Neural cell (in vitro differentiated cells): ENCODE data around the gene IP6K3. TPM values are rescaled to one million over a fixed set of nuclear protein-coding genes. Genes with fewer than 3 reads are reported as not detected.

ENCODE experiments used
- H2AFZ ChIP-seq: fragments of 200-600, 300-800 bp; sonication (generic), shearing (Covaris generic); 2 replicates; pipeline ENCODE4 v1.6.0; 2014; ENCODE audit warnings: low read depth, mild to moderate bottlenecking, antibody characterized with exemption, low read length, moderate library complexity
- H3F3A ChIP-seq: fragments of 200-600 bp; shearing (Covaris generic); 2 replicates; pipeline ENCODE4 v1.6.1; 2016; ENCODE audit warnings: mild to moderate bottlenecking, moderate library complexity, mixed read lengths, antibody characterized with exemption, low read length; ENCODE audit not compliant: insufficient read depth, poor library complexity, severe bottlenecking
- H3K27ac ChIP-seq: fragments of 200-600, 300-800 bp; sonication (generic), shearing (Covaris generic); 2 replicates; pipeline ENCODE4 v1.5.1; 2014; ENCODE audit warnings: mild to moderate bottlenecking, low read length, moderate library complexity
- H3K27me3 ChIP-seq: fragments of 300-800, 200-600 bp; sonication (generic), shearing (Covaris generic); 2 replicates; pipeline ENCODE4 v1.6.0; 2014; ENCODE audit warnings: mild to moderate bottlenecking, low read depth, low read length, moderate library complexity; ENCODE audit not compliant: insufficient read depth
- H3K36me3 ChIP-seq: fragments of 300-800, 200-600 bp; sonication (generic), shearing (Covaris generic); 2 replicates; pipeline ENCODE4 v1.5.1; 2014; ENCODE audit warnings: mild to moderate bottlenecking, antibody characterized with exemption, low read length, moderate library complexity; ENCODE audit not compliant: insufficient read depth
- H3K4me2 ChIP-seq: fragments of 300-800, 200-600 bp; sonication (generic), shearing (Covaris generic); 2 replicates; pipeline ENCODE4 v1.6.0; 2014; ENCODE audit warnings: mild to moderate bottlenecking, low read length
- H3K4me3 ChIP-seq: fragments of 300-800, 200-600 bp; sonication (generic), shearing (Covaris generic); 2 replicates; pipeline ENCODE4 v1.5.1; 2014; ENCODE audit warnings: mild to moderate bottlenecking, low read length, moderate library complexity
- H3K79me2 ChIP-seq: fragments of 200-600 bp; shearing (Covaris generic); replicated peaks from 2 replicates; pipeline ENCODE4 v1.6.0; 2014; ENCODE audit warnings: mild to moderate bottlenecking, low read length, moderate library complexity; ENCODE audit not compliant: insufficient read depth
- H3K9ac ChIP-seq: fragments of 300-800, 200-600 bp; sonication (generic), shearing (Covaris generic); 2 replicates; pipeline ENCODE4 v1.6.1; 2016; ENCODE audit warnings: mild to moderate bottlenecking, low read length, mixed read lengths
- H3K9me2 ChIP-seq: fragments of 200-600 bp; shearing (Covaris generic); 2 replicates; pipeline ENCODE4 v1.6.1; 2016; ENCODE audit warnings: mild to moderate bottlenecking, low read length, mixed read lengths; ENCODE audit not compliant: insufficient read depth
- H3K9me3 ChIP-seq: fragments of 200-600, 300-800 bp; sonication (generic), shearing (Covaris generic); 2 replicates; pipeline ENCODE4 v1.6.1; 2016; ENCODE audit warnings: mild to moderate bottlenecking, mixed run types, low read length, moderate library complexity, mixed read lengths
- H4K20me1 ChIP-seq: fragments of 200-600 bp; shearing (Covaris generic); 2 replicates; pipeline ENCODE4 v1.6.1; 2016; ENCODE audit warnings: mild to moderate bottlenecking, mixed run types; ENCODE audit not compliant: insufficient read depth
- CTCF ChIP-seq: fragments of 450-650 bp; IDR thresholded peaks from 2 replicates; pipeline ENCODE4 v1.5.1; 2014; ENCODE audit warnings: antibody characterized with exemption, mild to moderate bottlenecking, moderate library complexity; ENCODE audit not compliant: poor library complexity, severe bottlenecking
- EP300 ChIP-seq: fragments of 450-650 bp; conservative IDR thresholded peaks from 2 replicates; pipeline ENCODE4 v1.6.1; 2014; ENCODE audit warnings: antibody characterized with exemption, mild to moderate bottlenecking, moderate library complexity; ENCODE audit not compliant: poor library complexity, severe bottlenecking
- EZH2 ChIP-seq: fragments of 200-600, 300-800 bp; shearing (Covaris generic), sonication (generic); IDR thresholded peaks from 2 replicates; pipeline ENCODE4 v1.6.1; 2014; ENCODE audit warnings: antibody characterized with exemption, low read length, borderline replicate concordance, mild to moderate bottlenecking; ENCODE audit not compliant: insufficient read depth, poor library complexity, severe bottlenecking
- MXI1 ChIP-seq: fragments of 450-650 bp; conservative IDR thresholded peaks from 2 replicates; pipeline ENCODE4 v1.6.1; 2014; ENCODE audit warnings: antibody characterized with exemption, mild to moderate bottlenecking; ENCODE audit not compliant: poor library complexity, severe bottlenecking
- POLR2AphosphoS5 ChIP-seq: IDR thresholded peaks from 2 replicates; pipeline ENCODE4 v1.6.1; 2012
- RAD21 ChIP-seq: fragments of 450-650 bp; conservative IDR thresholded peaks from 2 replicates; pipeline ENCODE4 v1.6.1; 2014; ENCODE audit warnings: antibody characterized with exemption, mild to moderate bottlenecking, moderate library complexity
- REST ChIP-seq: IDR thresholded peaks from 2 replicates; pipeline ENCODE4 v1.6.1; 2012; ENCODE audit warnings: borderline replicate concordance
- SMC3 ChIP-seq: fragments of 450-650 bp; conservative IDR thresholded peaks from 2 replicates; pipeline ENCODE4 v1.6.1; 2014; ENCODE audit warnings: antibody characterized with exemption, mild to moderate bottlenecking, moderate library complexity; ENCODE audit not compliant: poor library complexity
- TAF1 ChIP-seq: IDR thresholded peaks from 2 replicates; pipeline ENCODE4 v1.6.1; 2012; ENCODE audit warnings: low read depth
- polyA plus RNA-seq: library from polyadenylated mRNA; depleted of rRNA; stranded (reverse); fragments of >200 nt; gene quantifications from 2 replicates; pipeline ENCODE4 v1.2.3, GENCODE V29; 2014

Gene IP6K3
- polyA plus RNA-seq, 1 donor from 2014 or later: not detected

- H3K4me2 ChIP-seq: no peak overlapping the region
- H3K27me3 ChIP-seq: no peaks in the 10 kb centered on the region
- peaks cover 3% of the 10 kb centered on the region for H3K79me2 ChIP-seq
- no peaks in the 10 kb centered on the region for H3K9me2 ChIP-seq
- H3F3A ChIP-seq: no peaks in the 10 kb centered on the region
- no peaks in the 10 kb centered on the region for H3K9me3 ChIP-seq
- H3K36me3 ChIP-seq: no peaks in the 10 kb centered on the region
- TF ChIP-seq EZH2: no peak
- TF ChIP-seq CTCF: no peak
- TF ChIP-seq MXI1: no peak
- TF ChIP-seq EP300: no peak
- no peak for TF ChIP-seq SMC3
- no peak for TF ChIP-seq TAF1
- TF ChIP-seq REST: no peak
- no peak overlapping the region for H3K4me3 ChIP-seq
- no peaks in the 10 kb centered on the region for H4K20me1 ChIP-seq
- no peak overlapping the region for H2AFZ ChIP-seq
- H3K27ac ChIP-seq: no peak overlapping the region
- H3K9ac ChIP-seq: no peak overlapping the region
Measured at GRCh38 chr6:33792981-33793380, 46.3 kb upstream of the IP6K3 start.

- TF ChIP-seq MXI1 (no peak), TAF1 (no peak), REST (no peak), CTCF (no peak), EP300 (no peak), SMC3 (no peak), EZH2 (no peak), RAD21 (no peak), POLR2AphosphoS5 (no peak)
- Histone ChIP-seq H3K27ac (no peak overlapping the region), H3K4me2 (no peak overlapping the region), H3K9me2 (no peaks in the 10 kb centered on the region), H3K9ac (no peak overlapping the region), H3K9me3 (no peaks in the 10 kb centered on the region), H3F3A (no peaks in the 10 kb centered on the region), H3K27me3 (no peaks in the 10 kb centered on the region), H3K79me2 (peaks cover 16% of the 10 kb centered on the region), H3K4me3 (no peak overlapping the region), H2AFZ (no peak overlapping the region), H3K36me3 (no peaks in the 10 kb centered on the region), H4K20me1 (no peaks in the 10 kb centered on the region)
Measured at GRCh38 chr6:33791620-33792019, 44.9 kb upstream of the IP6K3 start.
